ENCODE results near the gene SNX8. TPM values are rescaled to one million over a fixed set of nuclear protein-coding genes. Genes with fewer than 3 reads are reported as not detected.

The SNX8 gene
- total and polyA plus RNA-seq, 2 of the 13 experiments (the other 11 are each of a cell fraction or from before 2014, with no cell fraction given) = 20.6 to 45.2 TPM

- ChIA-PET POLR2A (interaction anchor here (0.7 kb wide), 1 partner anchor 567 kb away, joined by 3 read pairs; no protein-coding TSS in a partner anchor), CTCF (ENCODE audit: low intra/inter-chr PET ratio, low total read pairs) (no interaction called here)
- no peaks in the 10 kb centered on the region for H4K20me1 ChIP-seq (ENCODE audit: insufficient read depth, low read length)
- no peak overlapping the region for H3K9ac ChIP-seq (ENCODE audit: insufficient read depth, low read depth, low read length)
- no peaks in the 10 kb centered on the region for H3K9me3 ChIP-seq (ENCODE audit: low read length)
- H3K36me3 ChIP-seq (replicated peaks in 1 of 2; ENCODE audit: control insufficient read depth in 1 of 2, insufficient read depth in 2 of 2, low read length in 2 of 2) = peaks cover 3 to 4% of the 10 kb centered on the region in 2 experiments; a peak in 1 of 5 replicates
- intact Hi-C loops (cut with micrococcal nuclease; ENCODE audit: unreplicated experiment) (loop anchor here (10.0 kb wide), 1 partner anchor 65 kb away; the partner anchor contains the start of genes MRM2 and NUDT1), in situ Hi-C loops (cut with HindIII; ENCODE audit: extremely low pct_ligation_motif_present, low pct_unique_long_range_greater_than_20kb) (loop anchor here (10.0 kb wide), 1 partner anchor 55 kb away; no protein-coding TSS in a partner anchor)
- ATAC-seq (peak; percentile 10; the same call in 1 of the 3 replicates), DNase-seq (ENCODE audit: low spot score) (peak; percentile 57), FAIRE-seq (no peak)
- 79% methylated on average over 14 of the region's 20 CpGs for WGBS (ENCODE audit: low lambda C conversion rate)
- no peak for TF ChIP-seq ARID2 (CRISPR knock-in tag; IDR thresholded peaks at IDR 0.05; ENCODE audit: borderline replicate concordance)
- TF ChIP-seq RARA (CRISPR knock-in tag; IDR thresholded peaks at IDR 0.05) = peak; percentile 44; the same call in 1 of the 2 replicates
- TF ChIP-seq, protein P1, sequence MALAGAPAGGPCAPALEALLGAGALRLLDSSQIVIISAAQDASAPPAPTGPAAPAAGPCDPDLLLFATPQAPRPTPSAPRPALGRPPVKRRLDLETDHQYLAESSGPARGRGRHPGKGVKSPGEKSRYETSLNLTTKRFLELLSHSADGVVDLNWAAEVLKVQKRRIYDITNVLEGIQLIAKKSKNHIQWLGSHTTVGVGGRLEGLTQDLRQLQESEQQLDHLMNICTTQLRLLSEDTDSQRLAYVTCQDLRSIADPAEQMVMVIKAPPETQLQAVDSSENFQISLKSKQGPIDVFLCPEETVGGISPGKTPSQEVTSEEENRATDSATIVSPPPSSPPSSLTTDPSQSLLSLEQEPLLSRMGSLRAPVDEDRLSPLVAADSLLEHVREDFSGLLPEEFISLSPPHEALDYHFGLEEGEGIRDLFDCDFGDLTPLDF (CRISPR knock-in tag; IDR thresholded peaks at IDR 0.05) = no peak
- peak; percentile 90 for TF ChIP-seq TEAD3 (CRISPR knock-in tag; optimal IDR thresholded peaks at IDR 0.05; ENCODE audit: borderline replicate concordance)
- TF ChIP-seq SATB2 (CRISPR knock-in tag; IDR thresholded peaks at IDR 0.05) = no peak
- peak; percentile 43; the same call in 1 of the 2 replicates for TF ChIP-seq ZBTB38 (CRISPR knock-in tag; IDR thresholded peaks at IDR 0.05)
- TF ChIP-seq, protein P2, sequence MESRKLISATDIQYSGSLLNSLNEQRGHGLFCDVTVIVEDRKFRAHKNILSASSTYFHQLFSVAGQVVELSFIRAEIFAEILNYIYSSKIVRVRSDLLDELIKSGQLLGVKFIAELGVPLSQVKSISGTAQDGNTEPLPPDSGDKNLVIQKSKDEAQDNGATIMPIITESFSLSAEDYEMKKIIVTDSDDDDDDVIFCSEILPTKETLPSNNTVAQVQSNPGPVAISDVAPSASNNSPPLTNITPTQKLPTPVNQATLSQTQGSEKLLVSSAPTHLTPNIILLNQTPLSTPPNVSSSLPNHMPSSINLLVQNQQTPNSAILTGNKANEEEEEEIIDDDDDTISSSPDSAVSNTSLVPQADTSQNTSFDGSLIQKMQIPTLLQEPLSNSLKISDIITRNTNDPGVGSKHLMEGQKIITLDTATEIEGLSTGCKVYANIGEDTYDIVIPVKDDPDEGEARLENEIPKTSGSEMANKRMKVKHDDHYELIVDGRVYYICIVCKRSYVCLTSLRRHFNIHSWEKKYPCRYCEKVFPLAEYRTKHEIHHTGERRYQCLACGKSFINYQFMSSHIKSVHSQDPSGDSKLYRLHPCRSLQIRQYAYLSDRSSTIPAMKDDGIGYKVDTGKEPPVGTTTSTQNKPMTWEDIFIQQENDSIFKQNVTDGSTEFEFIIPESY (CRISPR knock-in tag; IDR thresholded peaks at IDR 0.05) = peak; percentile 17; the same call in 1 of the 2 replicates
- peak; percentile 73 for TF ChIP-seq FOSL2 (CRISPR knock-in tag; IDR thresholded peaks at IDR 0.05)
- H3K79me2 ChIP-seq (ENCODE audit: insufficient read depth, low read length) = peaks cover 52% of the 10 kb centered on the region
- peak overlapping the region; percentile 1 for H3K27ac ChIP-seq (ENCODE audit: extremely low read length, insufficient read depth, low read length)
- no peak overlapping the region for H3K4me2 ChIP-seq (ENCODE audit: low read depth, low read length)
- H2AFZ ChIP-seq (ENCODE audit: low read length) = no peak overlapping the region
- peaks cover 44% of the 10 kb centered on the region for H3K4me1 ChIP-seq (ENCODE audit: insufficient read depth, low read length)
- no TSS peak for BruUV-seq (replicated peaks)
- no peak overlapping the region for H3K4me3 ChIP-seq (replicated peaks in 1 of 3; ENCODE audit: insufficient read depth in 1 of 3, low read depth in 2 of 3, low read length in 3 of 3)
- no peaks in the 10 kb centered on the region; a peak in 1 of 5 replicates for H3K27me3 ChIP-seq (ENCODE audit: control insufficient read depth in 1 of 2, insufficient read depth in 2 of 2, low read length in 2 of 2)
Observed at GRCh38 chr7:2309889-2310331, 4.3 kb downstream of the SNX8 start.

Measured in HepG2 (cell line).